Measurements from ENCODE around the gene NMB.

DNA sequence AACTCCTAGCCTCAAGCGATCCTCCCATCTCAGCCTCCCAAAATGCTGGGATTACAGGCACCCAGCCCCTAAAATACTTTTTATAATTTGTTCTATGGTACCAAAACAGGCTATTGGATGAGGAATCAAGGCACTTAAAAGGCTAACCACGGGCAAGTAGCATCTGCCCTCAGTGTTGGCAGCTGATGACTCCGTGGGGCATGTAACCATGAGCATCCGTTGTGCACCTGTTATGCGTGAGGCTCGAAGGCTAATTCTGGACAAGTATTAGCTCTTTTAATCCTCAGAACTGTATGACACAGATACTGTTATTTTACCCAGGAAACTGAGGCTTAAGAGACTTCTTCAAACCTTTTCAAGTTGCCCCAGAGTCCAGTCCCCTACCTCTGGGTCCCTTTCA lies 14.2 kb downstream of the NMB start:
- TF ChIP-seq ZNF451 (CRISPR knock-in tag; IDR thresholded peaks at IDR 0.05), result no peak
- TF ChIP-seq POLR2AphosphoS5 (IDR thresholded peaks at IDR 0.05; ENCODE audit: low read depth, low read length), result no peak
- TF ChIP-seq POLR2A (IDR thresholded peaks at IDR 0.05; ENCODE audit: insufficient read depth in 1 of 2, low read depth in 2 of 2, low read length in 2 of 2), result no peak
- TF ChIP-seq ZBTB7A (CRISPR knock-in tag; IDR thresholded peaks at IDR 0.05), result no peak
